Gastrocnemius medialis (tissue), 4 donors: ENCODE measurements around the gene ZBTB44. TPM values are rescaled to one million over a fixed set of nuclear protein-coding genes. Genes with fewer than 3 reads are reported as not detected.

Source experiments
- ATAC-seq, 2 donors: fragments of 150-250 bp; one replicate each; pipeline ENCODE4 v1.9.1; 2016
- DNase-seq, 2 donors: peaks; one replicate each; pipeline ENCODE4 v3.0.0-alpha.2; 2019
- H3K27ac ChIP-seq, 4 donors: fragments of 200-600 bp; sonication (generic); 1 replicate in 1 of 4; 2 replicates in 3 of 4; pipeline ENCODE4 v1.5.1; 2016 to 2018; ENCODE audit warnings: mild to moderate bottlenecking in 2 of 4, moderate library complexity in 1 of 4
- H3K27me3 ChIP-seq, 3 donors: fragments of 200-600 bp; sonication (generic) in 2 of 3; 1 replicate in 1 of 3; 2 replicates in 2 of 3; pipeline versions ENCODE4 v1.5.1 to v1.6.0; 2016 to 2019; ENCODE audit warnings: mild to moderate bottlenecking in 1 of 3, moderate library complexity in 1 of 3
- H3K36me3 ChIP-seq, 2 donors: fragments of 200-600 bp; sonication (generic) in 1 of 2; one replicate each; pipeline ENCODE4 v1.5.1; 2017 to 2018
- H3K4me1 ChIP-seq, 2 donors: fragments of 200-600 bp; sonication (generic) in 1 of 2; one replicate each; pipeline ENCODE4 v1.5.1; 2016 to 2017; ENCODE audit warnings: mild to moderate bottlenecking in 2 of 2
- H3K4me3 ChIP-seq, 4 donors: fragments of 200-600 bp; sonication (generic) in 3 of 4; 1 replicate in 1 of 4; 2 replicates in 3 of 4; pipeline ENCODE4 v1.5.1; 2016 to 2019; ENCODE audit warnings: mild to moderate bottlenecking in 2 of 4
- H3K9me3 ChIP-seq, 3 donors: fragments of 200-600 bp; sonication (generic) in 2 of 3; 1 replicate in 1 of 3; 2 replicates in 2 of 3; pipeline ENCODE4 v1.5.1; 2016 to 2019
- CTCF ChIP-seq, 5 experiments: fragments of 450-650 bp in 3 of 5; fragments of 200-600 bp in 2 of 5; sonication (generic) in 2 of 5; IDR thresholded peaks in 4 of 5; conservative IDR thresholded peaks in 1 of 5; 1 replicate in 4 of 5; 2 replicates in 1 of 5; pipeline ENCODE4 v1.5.1; 2016 to 2019; ENCODE audit warnings: antibody characterized with exemption in 5 of 5, mild to moderate bottlenecking in 3 of 5, moderate library complexity in 3 of 5
- POLR2A ChIP-seq, 2 donors: fragments of 450-650 bp; IDR thresholded peaks; one replicate each; pipeline ENCODE4 v1.6.1; 2017; ENCODE audit warnings: antibody characterized with exemption in 2 of 2, mild to moderate bottlenecking in 2 of 2, moderate library complexity in 2 of 2
- in situ Hi-C, 4 donors: fragments of 200-750 bp; cut with MboI; loops; one replicate each; pipeline versions ENCODE4 v1.15.0 to v1.8.0; 2017; ENCODE audit warnings: low sequenced_read_pairs in 4 of 4
- intact Hi-C: fragments of 100-400 bp; cut with DNase I; formaldehyde crosslinking; loops from one replicate; pipeline ENCODE4 v1.15.1; 2023; ENCODE audit warnings: low total_unique reads
- total RNA-seq, 4 donors: library from RNA; depleted of rRNA; stranded (reverse); fragments of >200 nt; gene quantifications; one replicate each; pipeline versions ENCODE4 v1.1.0 to v1.2.3, GENCODE V29; 2016

Gene ZBTB44
- total RNA-seq, 4 donors from 2014 or later = 57.4 to 108 (median 68.8) TPM

- no peak overlapping the region for H3K4me3 ChIP-seq
- H3K27ac ChIP-seq = no peak overlapping the region
- in situ Hi-C loops = no loop called here
- no peaks in the 10 kb centered on the region for H3K36me3 ChIP-seq
- intact Hi-C loops = no loop called here
- no peak for ATAC-seq
- DNase-seq = no peak
- no peaks in the 10 kb centered on the region for H3K4me1 ChIP-seq
- H3K9me3 ChIP-seq = peaks cover 0 to 2% (median 0%) of the 10 kb centered on the region in 3 donors
- no peaks in the 10 kb centered on the region for H3K27me3 ChIP-seq
- TF ChIP-seq CTCF (IDR thresholded peaks at IDR 0.05 in 4 of 5, conservative IDR thresholded peaks at IDR 0.05 in 1 of 5) (no peak), POLR2A (IDR thresholded peaks at IDR 0.05) (no peak)
Measured at GRCh38 chr11:130323452-130324450, 9.0 kb upstream of the ZBTB44 start.

- Histone ChIP-seq H3K27ac (no peak overlapping the region), H3K4me1 (peaks cover 0 to 4% of the 10 kb centered on the region in 2 donors), H3K9me3 (peaks cover 0 to 2% (median 0%) of the 10 kb centered on the region in 3 donors), H3K36me3 (no peaks in the 10 kb centered on the region), H3K27me3 (no peaks in the 10 kb centered on the region), H3K4me3 (no peak overlapping the region)
- in situ Hi-C loops (no loop called here), intact Hi-C loops (no loop called here)
- DNase-seq (no peak), ATAC-seq (no peak)
- TF ChIP-seq POLR2A (IDR thresholded peaks at IDR 0.05) = no peak
- TF ChIP-seq CTCF (IDR thresholded peaks at IDR 0.05 in 4 of 5, conservative IDR thresholded peaks at IDR 0.05 in 1 of 5) = no peak
Measured at GRCh38 chr11:130322126-130322525, 7.4 kb upstream of the ZBTB44 start.

- in situ Hi-C loops (no loop called here), intact Hi-C loops (loop anchor here (10.0 kb wide), 1 partner anchor 243 kb away; no protein-coding TSS in a partner anchor)
- peak overlapping the region in 1 of 4 donors; percentile 27 for H3K27ac ChIP-seq
- no peaks in the 10 kb centered on the region for H3K36me3 ChIP-seq
- no peaks in the 10 kb centered on the region for H3K27me3 ChIP-seq
- TF ChIP-seq POLR2A (IDR thresholded peaks at IDR 0.05) = no peak
- no peak for TF ChIP-seq CTCF (IDR thresholded peaks at IDR 0.05 in 4 of 5, conservative IDR thresholded peaks at IDR 0.05 in 1 of 5)
- peaks cover 8 to 15% of the 10 kb centered on the region in 2 donors for H3K4me1 ChIP-seq
- no peak for DNase-seq
- H3K9me3 ChIP-seq = peaks cover 0 to 2% (median 0%) of the 10 kb centered on the region in 3 donors
- no peak for ATAC-seq
- H3K4me3 ChIP-seq = no peak overlapping the region
Measured at GRCh38 chr11:130318031-130318673, 3.4 kb upstream of the ZBTB44 start.

- H3K36me3 ChIP-seq = no peaks in the 10 kb centered on the region
- intact Hi-C loops = loop anchor here (2.0 to 10.0 kb wide), 2 partner anchors 241 to 313 kb away; partner anchors contain the start of gene PRDM10
- DNase-seq = peak in 1 of 2 donors; percentile 21
- H3K4me1 ChIP-seq = peaks cover 24 to 38% of the 10 kb centered on the region in 2 donors
- in situ Hi-C loops = no loop called here
- ATAC-seq = no peak
- no peaks in the 10 kb centered on the region for H3K9me3 ChIP-seq
- H3K4me3 ChIP-seq = peak overlapping the region; percentile 79 to 90 (median 86)
- H3K27me3 ChIP-seq = no peaks in the 10 kb centered on the region
- no peak for TF ChIP-seq CTCF (IDR thresholded peaks at IDR 0.05 in 4 of 5, conservative IDR thresholded peaks at IDR 0.05 in 1 of 5)
- no peak for TF ChIP-seq POLR2A (IDR thresholded peaks at IDR 0.05)
- H3K27ac ChIP-seq = peak overlapping the region; percentile 93 to 99 (median 95)
Measured at GRCh38 chr11:130315354-130315970, 745 bp upstream of the ZBTB44 start.
